IMR-90 (cell line): ENCODE results near the gene CEP104. TPM values are rescaled to one million over a fixed set of nuclear protein-coding genes. Genes with fewer than 3 reads are reported as not detected.

Experiments used
- ATAC-seq: fragments of 200-7000 bp; cut with Tn5 transposase; 2 replicates; pipeline ENCODE4 v1.9.1; 2020; ENCODE audit warnings: low read depth, mild to moderate bottlenecking, moderate library complexity
- BruUV-seq: library from RNA; stranded (reverse); fragments of 400-500 nt; replicated peaks from 2 replicates; lab custom pipeline; 2021; lab: Mats Ljungman, UMichigan
- CTCF ChIA-PET: fragments of 300-600 bp; formaldehyde crosslinking; extraction: SDS; loops from one replicate; lab custom pipeline; 2021; ENCODE audit warnings: antibody characterized with exemption; lab: Yijun Ruan, JAX
- POLR2A ChIA-PET: fragments of 300-600 bp; sonication (Branson Sonifier 250); formaldehyde crosslinking; loops from one replicate; lab custom pipeline; 2022; ENCODE audit warnings: antibody characterized with exemption; ENCODE audit not compliant: unreplicated experiment; lab: Charles Lee
- DNase-seq: peaks from one replicate; pipeline ENCODE4 v3.0.0; 2013
- H2AFZ ChIP-seq: replicated peaks from 2 replicates; pipeline ENCODE3; 2013; ENCODE audit warnings: low read length, mild to moderate bottlenecking; ENCODE audit not compliant: poor library complexity
- H2AK5ac ChIP-seq: 2 replicates; pipeline ENCODE4 v1.6.1; 2013; ENCODE audit warnings: low read depth, low read length, inconsistent platforms
- H2AK9ac ChIP-seq: replicated peaks from 2 replicates; pipeline ENCODE3; 2013; ENCODE audit warnings: mild to moderate bottlenecking, low read depth, low read length, moderate library complexity; ENCODE audit not compliant: poor library complexity
- H2BK120ac ChIP-seq: 2 replicates; pipeline ENCODE4 v1.6.1; 2013; ENCODE audit warnings: low read depth, low read length, inconsistent platforms
- H2BK15ac ChIP-seq: 3 replicates; pipeline ENCODE4 v1.6.1; 2013; ENCODE audit warnings: low read depth, low read length, inconsistent platforms
- H2BK20ac ChIP-seq: 2 replicates; pipeline ENCODE4 v1.6.1; 2013; ENCODE audit warnings: low read depth, mild to moderate bottlenecking, inconsistent platforms, low read length, moderate library complexity
- H2BK5ac ChIP-seq: 2 replicates; pipeline ENCODE4 v1.6.1; 2013; ENCODE audit warnings: mild to moderate bottlenecking, low read depth, low read length, inconsistent platforms; ENCODE audit not compliant: poor library complexity, severe bottlenecking
- H3K14ac ChIP-seq: replicated peaks from 2 replicates; pipeline ENCODE4 v1.6.1; 2013; ENCODE audit warnings: low read depth, low read length, inconsistent platforms
- H3K18ac ChIP-seq: 2 replicates; pipeline ENCODE4 v1.6.1; 2013; ENCODE audit warnings: low read depth, low read length, control low read depth
- H3K23ac ChIP-seq: 2 replicates; pipeline ENCODE4 v1.6.1; 2013; ENCODE audit warnings: low read depth, low read length, inconsistent platforms
- H3K27ac ChIP-seq: 2 replicates; pipeline ENCODE4 v1.5.1; 2013; ENCODE audit warnings: mild to moderate bottlenecking, control low read depth, low read length; ENCODE audit not compliant: insufficient read depth
- H3K27me3 ChIP-seq: 2 replicates; pipeline ENCODE4 v1.6.1; 2013; ENCODE audit warnings: low read length; ENCODE audit not compliant: control insufficient read depth, insufficient read depth
- H3K36me3 ChIP-seq: 2 replicates; pipeline ENCODE4 v1.6.1; 2013; ENCODE audit warnings: low read length, mixed read lengths; ENCODE audit not compliant: control insufficient read depth, insufficient read depth
- H3K4ac ChIP-seq: 2 replicates; pipeline ENCODE4 v1.6.1; 2013; ENCODE audit warnings: low read depth, low read length, inconsistent platforms
- H3K4me1 ChIP-seq: 2 replicates; pipeline ENCODE4 v1.6.1; 2013; ENCODE audit warnings: low read length, mixed read lengths; ENCODE audit not compliant: control insufficient read depth, insufficient read depth
- H3K4me2 ChIP-seq: 2 replicates; pipeline ENCODE4 v1.6.1; 2013; ENCODE audit warnings: low read depth, mild to moderate bottlenecking, control low read depth, low read length, moderate library complexity
- H3K4me3 ChIP-seq: 2 replicates; pipeline ENCODE4 v1.5.1; 2013; ENCODE audit warnings: low read depth, mild to moderate bottlenecking, control low read depth, low read length, moderate library complexity; ENCODE audit not compliant: insufficient read depth
- H3K56ac ChIP-seq: 2 replicates; pipeline ENCODE4 v1.6.1; 2013; ENCODE audit warnings: low read length, inconsistent platforms; ENCODE audit not compliant: insufficient read depth; ENCODE audit errors: extremely low read depth
- H3K79me1 ChIP-seq, 2 experiments: 2 replicates each; pipeline ENCODE4 v1.6.1; 2013; ENCODE audit warnings: low read length in 2 of 2, inconsistent platforms in 1 of 2, low read depth in 1 of 2
- H3K9ac ChIP-seq: 2 replicates; pipeline ENCODE4 v1.6.1; 2013; ENCODE audit warnings: low read depth, low read length, control low read depth
- H3K9me1 ChIP-seq: 2 replicates; pipeline ENCODE4 v1.6.1; 2013; ENCODE audit warnings: low read length, inconsistent platforms; ENCODE audit not compliant: insufficient read depth
- H3K9me3 ChIP-seq: 2 replicates; pipeline ENCODE4 v1.6.1; 2013; ENCODE audit warnings: low read length; ENCODE audit not compliant: control insufficient read depth, insufficient read depth
- H4K20me1 ChIP-seq: 2 replicates; pipeline ENCODE4 v1.6.1; 2013; ENCODE audit warnings: low read length, inconsistent platforms; ENCODE audit not compliant: insufficient read depth
- H4K5ac ChIP-seq: 2 replicates; pipeline ENCODE4 v1.6.1; 2013; ENCODE audit warnings: mild to moderate bottlenecking, low read depth, low read length, control low read depth
- H4K8ac ChIP-seq, 2 experiments: 2 replicates each; pipeline ENCODE4 v1.6.1; 2013; ENCODE audit warnings: low read depth in 2 of 2, low read length in 2 of 2, control low read depth in 1 of 2, inconsistent platforms in 1 of 2
- H4K91ac ChIP-seq: 2 replicates; pipeline ENCODE4 v1.6.1; 2013; ENCODE audit warnings: low read depth, low read length, inconsistent platforms; ENCODE audit not compliant: insufficient read depth
- WGBS, 2 experiments: methylation state at CpG; one replicate each; pipeline versions ENCODE4 v1.1.5 to v1.1.7; 2013; ENCODE audit warnings: missing lambda C conversion rate in 2 of 2; ENCODE audit not compliant: insufficient read length in 1 of 2; ENCODE audit errors: extremely low coverage in 2 of 2; 5-methylcytosine and 5-hydroxymethylcytosine counted together
- dilution Hi-C: fragments of 300-500 bp; cut with HindIII; formaldehyde crosslinking; loops from one replicate; pipeline ENCODE4 v1.14.3; 2018; ENCODE audit warnings: low sequenced_read_pairs; ENCODE audit not compliant: unreplicated experiment
- in situ Hi-C: fragments of 300-500 bp; cut with MboI; formaldehyde crosslinking; loops from 3 replicates; pipeline ENCODE4 v1.14.3; 2019; ENCODE audit warnings: low sequenced_read_pairs, inconsistent platforms, mixed read lengths
- intact Hi-C: fragments of 100-400 bp; cut with micrococcal nuclease; formaldehyde crosslinking; loops from 2 replicates; pipeline ENCODE4 v1.10.0; 2022
- polyA plus RNA-seq, 3 experiments: library from polyadenylated mRNA; depleted of rRNA; stranded (reverse); fragments of >200 nt; gene quantifications; 2 replicates each; pipeline ENCODE4 v1.2.3, GENCODE V29; 2012; ENCODE audit warnings: low replicate concordance in 1 of 3
- total RNA-seq: library from RNA; depleted of rRNA; stranded (reverse); fragments of >200 nt; gene quantifications from 2 replicates; pipeline ENCODE4 v1.2.3, GENCODE V29; 2012
- TF ChIP-seq, protein P1 (sequence below): conservative IDR thresholded peaks from 2 replicates; pipeline ENCODE4 v1.5.1; 2012; ENCODE audit warnings: mild to moderate bottlenecking, low read depth, low read length, improper control_type of control experiment

Gene CEP104
- total and polyA plus RNA-seq, 2 of the 4 experiments (the other 2 are of a cell fraction), result 14.3 to 17.5 TPM

- H3K79me1 ChIP-seq, result no peaks in the 10 kb centered on the region
- H3K4me2 ChIP-seq, result no peak overlapping the region
- no peak overlapping the region for H3K27ac ChIP-seq
- no peak overlapping the region for H2BK20ac ChIP-seq
- H4K8ac ChIP-seq, result no peak overlapping the region
- in situ Hi-C loops, result no loop called here
- H3K4me1 ChIP-seq, result peaks cover 18% of the 10 kb centered on the region
- no peak overlapping the region for H3K56ac ChIP-seq
- no CpG with 5 or more reads among the region's 21 CpGs for WGBS, 2 experiments
- H3K36me3 ChIP-seq, result peaks cover 22% of the 10 kb centered on the region
- H2BK15ac ChIP-seq, result no peak overlapping the region
- peak overlapping the region; percentile 23 for H2AFZ ChIP-seq
- ChIA-PET CTCF (interaction anchor here (1.2 kb wide), 1 partner anchor 81 kb away, joined by 3 read pairs; no protein-coding TSS in a partner anchor), POLR2A (no interaction called here)
- ATAC-seq (no peak), DNase-seq (no peak)
- H2BK120ac ChIP-seq, result no peak overlapping the region
- TF ChIP-seq, protein P1, sequence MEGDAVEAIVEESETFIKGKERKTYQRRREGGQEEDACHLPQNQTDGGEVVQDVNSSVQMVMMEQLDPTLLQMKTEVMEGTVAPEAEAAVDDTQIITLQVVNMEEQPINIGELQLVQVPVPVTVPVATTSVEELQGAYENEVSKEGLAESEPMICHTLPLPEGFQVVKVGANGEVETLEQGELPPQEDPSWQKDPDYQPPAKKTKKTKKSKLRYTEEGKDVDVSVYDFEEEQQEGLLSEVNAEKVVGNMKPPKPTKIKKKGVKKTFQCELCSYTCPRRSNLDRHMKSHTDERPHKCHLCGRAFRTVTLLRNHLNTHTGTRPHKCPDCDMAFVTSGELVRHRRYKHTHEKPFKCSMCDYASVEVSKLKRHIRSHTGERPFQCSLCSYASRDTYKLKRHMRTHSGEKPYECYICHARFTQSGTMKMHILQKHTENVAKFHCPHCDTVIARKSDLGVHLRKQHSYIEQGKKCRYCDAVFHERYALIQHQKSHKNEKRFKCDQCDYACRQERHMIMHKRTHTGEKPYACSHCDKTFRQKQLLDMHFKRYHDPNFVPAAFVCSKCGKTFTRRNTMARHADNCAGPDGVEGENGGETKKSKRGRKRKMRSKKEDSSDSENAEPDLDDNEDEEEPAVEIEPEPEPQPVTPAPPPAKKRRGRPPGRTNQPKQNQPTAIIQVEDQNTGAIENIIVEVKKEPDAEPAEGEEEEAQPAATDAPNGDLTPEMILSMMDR, result no peak
- no peak overlapping the region for H4K5ac ChIP-seq
- no peak overlapping the region for H2BK5ac ChIP-seq
- no peak overlapping the region for H2AK5ac ChIP-seq
- no peak overlapping the region for H4K91ac ChIP-seq
- no peak overlapping the region for H3K4ac ChIP-seq
- intact Hi-C loops, result no loop called here
- H3K14ac ChIP-seq, result no peak overlapping the region
- H2AK9ac ChIP-seq, result peak overlapping the region; percentile 79
- no peaks in the 10 kb centered on the region for H3K9me3 ChIP-seq
- H3K9me1 ChIP-seq, result peaks cover 4% of the 10 kb centered on the region; the same call in 1 of the 2 replicates
- no peaks in the 10 kb centered on the region for H3K27me3 ChIP-seq
- dilution Hi-C loops, result no loop called here
- H3K23ac ChIP-seq, result no peak overlapping the region
- H3K4me3 ChIP-seq, result no peak overlapping the region
- no peak overlapping the region for H3K18ac ChIP-seq
- H4K20me1 ChIP-seq, result no peaks in the 10 kb centered on the region
- BruUV-seq, result no TSS peak
- no peak overlapping the region for H3K9ac ChIP-seq
Measured at GRCh38 chr1:3776231-3776961, 80.6 kb downstream of the CEP104 start.
